GM18505 (cell line): ENCODE measurements around the gene RPL10A.

Experiments used
- ATAC-seq: cut with Tn5 transposase; IDR thresholded peaks from one replicate; pipeline ENCODE4 v1.9.1; 2021; ENCODE audit not compliant: unreplicated experiment
- POLR2A ChIP-seq: IDR thresholded peaks from 4 replicates; pipeline ENCODE4 v1.6.1; 2011; ENCODE audit warnings: borderline replicate concordance; ENCODE audit not compliant: insufficient read depth, insufficient read length; ENCODE audit errors: extremely low read depth

RPL10A gene

GRCh38 chr6:35488517-35488862, 20.3 kb downstream of the RPL10A start:
- no peak for TF ChIP-seq POLR2A
- no peak for ATAC-seq

DNA sequence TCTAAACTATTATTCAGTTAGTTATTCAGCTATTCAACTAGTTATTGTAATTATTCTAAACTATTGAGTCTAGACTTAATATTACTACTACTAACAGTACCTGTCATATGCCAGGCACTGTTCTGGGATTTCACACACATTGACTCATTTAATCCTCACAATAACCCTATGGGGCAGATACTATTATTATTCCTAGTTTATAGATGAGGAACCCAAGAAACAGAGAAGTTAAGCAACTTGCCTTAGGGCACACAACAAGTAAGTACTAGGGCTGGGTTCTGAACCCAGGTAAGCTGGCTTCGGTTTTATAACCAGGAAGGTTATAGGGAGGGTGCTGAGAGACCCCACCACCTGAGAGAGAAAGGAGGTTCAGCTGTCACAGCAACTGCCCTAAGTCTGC, 20.9 kb downstream of the RPL10A start:
- TF ChIP-seq POLR2A = no peak
- ATAC-seq = no peak

- no peak for ATAC-seq
Measured at GRCh38 chr6:35489995-35490791, 22.0 kb downstream of the RPL10A start.

DNA sequence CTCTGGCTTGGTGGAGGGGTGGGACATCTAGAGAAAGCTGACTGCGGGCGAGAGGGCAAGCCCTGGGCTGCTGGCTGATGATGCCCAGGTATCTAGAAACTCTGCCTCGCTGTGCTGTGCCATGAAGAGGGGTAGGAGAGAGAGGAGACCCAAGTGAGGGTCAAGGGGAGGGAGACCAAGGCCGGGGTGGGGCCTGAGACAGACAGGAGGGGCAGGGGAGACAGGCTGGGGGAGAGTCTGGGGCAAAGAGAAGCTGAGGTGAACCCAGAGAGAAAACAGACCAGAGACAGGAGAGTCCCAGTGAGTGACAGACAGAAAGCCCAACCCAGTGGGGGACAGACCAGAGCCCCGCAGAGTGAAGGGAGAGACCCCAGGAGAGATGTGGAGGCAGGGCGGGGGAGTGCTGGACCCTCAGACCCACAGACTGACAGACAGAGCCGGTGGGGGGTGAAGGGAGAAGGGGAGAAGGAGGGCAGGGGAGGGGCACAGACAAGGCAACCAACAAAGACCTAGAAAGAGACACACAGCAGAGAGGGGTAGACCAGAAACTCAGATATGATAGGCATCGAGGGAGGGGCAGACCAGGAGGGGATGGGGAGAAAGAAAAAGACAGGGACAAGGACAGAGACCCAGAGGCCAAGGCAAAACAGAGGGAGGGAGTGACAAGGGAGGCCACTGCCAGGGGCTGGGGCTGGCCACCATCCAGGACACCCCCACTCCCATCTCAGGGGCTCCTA, 22.8 kb downstream of the RPL10A start:
- ATAC-seq = no peak
- TF ChIP-seq POLR2A = no peak

More at GRCh38 chr6:35489995-35490791, 22.0 kb downstream of the RPL10A start:
- TF ChIP-seq POLR2A = no peak

GRCh38 chr6:35491558-35492257, 23.5 kb downstream of the RPL10A start:
- TF ChIP-seq POLR2A = no peak

DNA sequence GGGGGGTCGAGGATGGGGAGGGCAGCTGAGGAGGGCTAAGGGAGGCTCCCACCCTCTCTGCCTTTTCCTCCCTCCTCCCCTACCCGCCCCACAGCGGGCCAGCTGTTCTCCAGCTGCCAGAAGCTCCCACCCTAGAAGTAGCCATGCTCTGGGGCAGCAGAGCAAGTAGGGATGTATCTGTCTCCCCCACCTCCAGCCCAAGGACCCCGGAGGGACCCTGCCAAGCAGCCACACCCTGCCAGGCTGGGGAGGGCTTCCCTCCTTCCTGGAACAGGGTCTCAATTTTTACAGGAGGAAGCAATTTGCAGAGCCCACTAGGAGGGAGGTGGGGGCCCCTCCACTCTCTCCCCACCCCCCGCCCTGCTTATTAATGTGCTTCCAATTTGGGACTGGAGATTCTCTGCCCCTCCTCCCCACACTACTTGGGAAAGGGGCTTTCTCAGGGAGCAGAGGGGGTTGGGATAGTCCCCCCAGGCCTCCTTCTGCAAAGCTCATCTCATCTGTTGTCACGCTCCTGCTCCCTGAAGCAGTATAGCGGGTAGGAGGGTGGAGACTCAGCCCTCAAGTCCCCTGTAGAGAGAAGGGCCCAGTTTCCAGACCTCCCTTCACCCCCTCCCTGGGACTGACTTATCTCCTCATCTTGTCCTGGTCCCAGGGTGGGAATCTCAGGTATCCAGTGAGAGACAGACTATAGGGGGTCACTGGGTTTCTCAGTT, 24.2 kb downstream of the RPL10A start:
- no peak for ATAC-seq
- TF ChIP-seq POLR2A = no peak

More at GRCh38 chr6:35491558-35492257, 23.5 kb downstream of the RPL10A start:
- ATAC-seq = no peak

- no peak for TF ChIP-seq POLR2A
- no peak for ATAC-seq
Measured at GRCh38 chr6:35492974-35493284, 24.7 kb downstream of the RPL10A start.

- no peak for ATAC-seq
- no peak for TF ChIP-seq POLR2A
Measured at GRCh38 chr6:35493307-35493983, 25.2 kb downstream of the RPL10A start.

- TF ChIP-seq POLR2A = no peak
- no peak for ATAC-seq
Measured at GRCh38 chr6:35494161-35494563, 26.0 kb downstream of the RPL10A start.

GRCh38 chr6:35495258-35496035, 27.2 kb downstream of the RPL10A start:
- no peak for TF ChIP-seq POLR2A
- ATAC-seq = no peak

DNA sequence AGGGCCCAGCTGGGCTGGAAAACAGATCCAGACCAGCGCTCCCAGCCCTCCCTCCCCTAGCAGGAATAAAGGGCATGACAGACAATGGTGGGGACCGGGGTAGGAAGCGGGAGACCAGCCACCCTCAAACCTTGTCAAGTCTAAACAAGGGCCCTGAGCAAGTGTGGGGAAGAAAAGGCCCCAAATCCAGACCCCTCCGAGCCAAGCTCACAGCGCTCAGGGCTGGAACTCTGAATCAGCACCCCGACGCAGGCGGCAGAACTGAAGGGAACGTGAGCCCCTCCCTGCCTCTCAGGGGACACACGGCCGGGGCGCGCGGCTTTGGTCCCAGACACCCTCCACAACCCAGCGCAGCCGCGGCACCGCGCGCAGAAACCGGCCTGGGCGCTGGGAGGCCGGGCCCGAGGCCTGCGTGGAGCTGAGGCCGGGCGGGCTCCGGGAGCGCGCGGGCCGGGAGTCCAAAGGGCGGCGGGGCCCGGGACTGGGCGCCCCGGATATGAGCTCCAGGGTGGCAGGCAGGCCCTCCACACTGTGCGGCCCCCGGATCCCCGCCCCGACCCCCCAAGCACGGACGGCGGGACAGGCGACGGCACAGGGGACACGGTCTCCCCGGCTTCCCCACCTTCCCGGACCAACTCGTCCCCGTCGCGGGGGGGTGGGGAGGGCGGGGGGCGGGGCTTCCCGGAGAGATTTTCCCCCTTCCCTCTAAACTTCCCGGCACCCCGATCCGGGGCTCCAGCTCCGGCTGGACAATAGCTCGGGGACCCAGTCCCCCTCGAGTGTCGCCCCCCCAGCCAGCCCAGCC, 28.0 kb downstream of the RPL10A start:
- no peak for TF ChIP-seq POLR2A
- ATAC-seq = no peak
